Measurements from ENCODE around the gene TAL2.

TAL2 gene

GRCh38 chr9:105710638-105711037 is 48.4 kb downstream of the TAL2 start:
- ChIA-PET CTCF (interaction anchor here (2.0 kb wide), 1 partner anchor 10 kb away, joined by 6 read pairs; no protein-coding TSS in a partner anchor), POLR2A (no interaction called here)
- DNase-seq (ENCODE audit: low read depth, low spot score) = no peak
- H3K4me3 ChIP-seq (ENCODE audit: low read depth, low read length) = no peak overlapping the region
- no peak for TF ChIP-seq CTCF (IDR thresholded peaks at IDR 0.05; ENCODE audit: insufficient read depth, low read length, missing control alignments)

- ChIA-PET CTCF (interaction anchor here (1.0 to 2.0 kb wide), 2 partner anchors 9 to 14 kb away, joined by 3 to 6 read pairs; no protein-coding TSS in a partner anchor), POLR2A (no interaction called here)
- no peak overlapping the region for H3K4me3 ChIP-seq (ENCODE audit: low read depth, low read length)
- DNase-seq (ENCODE audit: low read depth, low spot score) = no peak
- TF ChIP-seq CTCF (IDR thresholded peaks at IDR 0.05; ENCODE audit: insufficient read depth, low read length, missing control alignments) = no peak
Measured at GRCh38 chr9:105711867-105712266, 49.6 kb downstream of the TAL2 start.

- no peak for TF ChIP-seq CTCF (IDR thresholded peaks at IDR 0.05; ENCODE audit: insufficient read depth, low read length, missing control alignments)
- ChIA-PET POLR2A (no interaction called here), CTCF (interaction anchor here (1.0 to 2.0 kb wide), 2 partner anchors 9 to 13 kb away, joined by 3 to 6 read pairs; no protein-coding TSS in a partner anchor)
- no peak for DNase-seq (ENCODE audit: low read depth, low spot score)
- H3K4me3 ChIP-seq (ENCODE audit: low read depth, low read length) = no peak overlapping the region
Measured at GRCh38 chr9:105712297-105712696, 50.0 kb downstream of the TAL2 start.

Measured in AG04449 (cell line).